Aorta (tissue), 5 donors: ENCODE results near the gene UGT1A5. TPM values are rescaled to one million over a fixed set of nuclear protein-coding genes. Genes with fewer than 3 reads are reported as not detected.

Experiments used
- ATAC-seq: fragments of 200-7000 bp; cut with Tn5 transposase; one replicate; pipeline ENCODE4 v1.9.1; 2022; ENCODE audit warnings: moderate library complexity; ENCODE audit not compliant: low FRiP score
- DNase-seq, 2 donors: peaks; one replicate each; pipeline ENCODE4 v3.0.0-alpha.2; 2020
- H3K27ac ChIP-seq, 2 donors: one replicate each; pipeline ENCODE4 v1.5.1; 2013; ENCODE audit warnings: low read length in 2 of 2, mild to moderate bottlenecking in 2 of 2, moderate library complexity in 2 of 2, control low read depth in 1 of 2, inconsistent platforms in 1 of 2, low read depth in 1 of 2
- H3K27me3 ChIP-seq, 2 donors: one replicate each; pipeline ENCODE4 v1.6.1; 2013; ENCODE audit warnings: control low read depth in 1 of 2, low read length in 1 of 2, mild to moderate bottlenecking in 1 of 2, moderate library complexity in 1 of 2; ENCODE audit not compliant: insufficient read depth in 2 of 2, control insufficient read depth in 1 of 2
- H3K36me3 ChIP-seq, 2 donors: one replicate each; pipeline ENCODE4 v1.6.1; 2013; ENCODE audit warnings: control low read depth in 1 of 2, low read length in 1 of 2, mild to moderate bottlenecking in 1 of 2; ENCODE audit not compliant: insufficient read depth in 2 of 2, control insufficient read depth in 1 of 2
- H3K4me1 ChIP-seq, 2 donors: one replicate each; pipeline ENCODE4 v1.6.1; 2013; ENCODE audit warnings: low read length in 2 of 2, control low read depth in 1 of 2, mild to moderate bottlenecking in 1 of 2, moderate library complexity in 1 of 2; ENCODE audit not compliant: insufficient read depth in 2 of 2, control insufficient read depth in 1 of 2
- H3K4me3 ChIP-seq, 2 donors: one replicate each; pipeline ENCODE4 v1.5.1; 2013; ENCODE audit warnings: low read length in 2 of 2, control low read depth in 1 of 2, mild to moderate bottlenecking in 1 of 2
- H3K9me3 ChIP-seq: one replicate; pipeline ENCODE4 v1.6.1; 2013; ENCODE audit warnings: mild to moderate bottlenecking, low read length; ENCODE audit not compliant: control insufficient read depth
- WGBS, 2 donors: extraction: QIAGEN DNeasy Blood & Tissue Kit; methylation state at CpG; one replicate each; pipeline ENCODE4 v1.1.7; 2013; 5-methylcytosine and 5-hydroxymethylcytosine counted together
- intact Hi-C, 2 donors: fragments of 100-400 bp; cut with DNase I; formaldehyde crosslinking; loops; one replicate each; pipeline versions ENCODE4 v1.14.2 to v1.15.0; 2022
- polyA plus RNA-seq, 2 donors: library from polyadenylated mRNA; stranded (reverse); fragments of 200-250 nt; gene quantifications; one replicate each; pipeline ENCODE4 v1.2.3, GENCODE V29; 2013
- total RNA-seq, 2 donors: library from RNA; stranded (reverse); fragmentation: NEBNext Ultra II Directional; extraction: Animal tissue kit (Norgen Biotek cat#: 25700); gene quantifications; one replicate each; pipeline ENCODE4 v1.2.1, GENCODE V29; 2021
- donor health status: healthy with polysubstance abuse.
- donor health status: Bipolar disorder and iron deficiency.
- donor health status: DM: no; HTN: no; CAD: no.
- donor health status: DM: no; HTN: no; CAD: no.
- donor health status: DM: yes; HTN: yes; CAD: no.

The UGT1A5 gene
- total and polyA plus RNA-seq, 4 donors, result not detected

- ATAC-seq, result no peak
- WGBS, 2 donors, result 91 to 95% methylated on average over 6 of the region's 6 CpGs
Measured at GRCh38 chr2:233775414-233775813, 62.7 kb downstream of the UGT1A5 start.

GRCh38 chr2:233778030-233778429 lies 65.3 kb downstream of the UGT1A5 start, which contains the start of gene MROH2A:
TSS of gene MROH2A (plus strand) at chr2:233778330. CDS start at chr2:233779359, 1,029 bp downstream.
- ATAC-seq, result no peak
- H3K4me1 ChIP-seq, result no peaks in the 10 kb centered on the region
- intact Hi-C loops, result no loop called here
- H3K27me3 ChIP-seq, result no peaks in the 10 kb centered on the region
- no peak within 1 kb of the TSS for H3K4me3 ChIP-seq
- WGBS, 2 donors, result 79 to 82% methylated on average over 2 of the region's 2 CpGs
- H3K9me3 ChIP-seq, result peaks cover 7% of the 10 kb centered on the region
- DNase-seq, result no peak
- no peak within 1 kb of the TSS for H3K27ac ChIP-seq
- no peaks in the 10 kb centered on the region for H3K36me3 ChIP-seq

More at GRCh38 chr2:233775414-233775813, 62.7 kb downstream of the UGT1A5 start:
- no peaks in the 10 kb centered on the region for H3K36me3 ChIP-seq
- no peak overlapping the region for H3K4me3 ChIP-seq
- H3K27me3 ChIP-seq, result no peaks in the 10 kb centered on the region
- intact Hi-C loops, result no loop called here
- no peak for DNase-seq
- peaks cover 7% of the 10 kb centered on the region for H3K9me3 ChIP-seq
- no peak overlapping the region for H3K27ac ChIP-seq
- H3K4me1 ChIP-seq, result no peaks in the 10 kb centered on the region

- Histone ChIP-seq H3K9me3 (peaks cover 7% of the 10 kb centered on the region), H3K27me3 (no peaks in the 10 kb centered on the region), H3K27ac (no peak overlapping the region), H3K4me1 (no peaks in the 10 kb centered on the region), H3K4me3 (no peak overlapping the region), H3K36me3 (no peaks in the 10 kb centered on the region)
- ATAC-seq (no peak), DNase-seq (no peak)
- 85 to 89% methylated on average over 4 of the region's 4 CpGs for WGBS, 2 donors
- intact Hi-C loops, result no loop called here
Measured at GRCh38 chr2:233779722-233780121, 67.0 kb downstream of the UGT1A5 start.

DNA sequence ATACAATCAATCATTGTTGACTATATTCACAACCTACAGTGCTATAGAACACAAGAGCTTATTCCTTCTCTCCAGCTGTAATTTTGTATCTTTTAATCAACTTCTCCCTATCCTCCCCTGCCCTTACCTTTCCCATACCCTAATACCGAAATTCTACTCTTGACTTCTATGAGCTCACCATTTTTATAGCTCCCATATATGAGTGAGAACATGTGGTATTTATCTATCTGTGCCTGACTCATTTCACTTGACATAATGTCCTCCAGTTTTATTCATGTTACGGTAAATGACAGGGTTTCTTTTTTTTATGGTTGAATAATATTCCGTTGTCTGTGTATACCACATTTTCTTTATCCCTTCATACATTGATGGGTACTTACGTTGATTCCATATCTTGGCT lies 68.1 kb downstream of the UGT1A5 start:
- no peaks in the 10 kb centered on the region for H3K4me1 ChIP-seq
- H3K9me3 ChIP-seq, result peaks cover 7% of the 10 kb centered on the region
- ATAC-seq, result no peak
- no peaks in the 10 kb centered on the region for H3K36me3 ChIP-seq
- WGBS, 2 donors, result 88% methylated on average over 4 of the region's 4 CpGs
- DNase-seq, result no peak
- intact Hi-C loops, result no loop called here
- no peak overlapping the region for H3K4me3 ChIP-seq
- H3K27ac ChIP-seq, result no peak overlapping the region
- H3K27me3 ChIP-seq, result no peaks in the 10 kb centered on the region

DNA sequence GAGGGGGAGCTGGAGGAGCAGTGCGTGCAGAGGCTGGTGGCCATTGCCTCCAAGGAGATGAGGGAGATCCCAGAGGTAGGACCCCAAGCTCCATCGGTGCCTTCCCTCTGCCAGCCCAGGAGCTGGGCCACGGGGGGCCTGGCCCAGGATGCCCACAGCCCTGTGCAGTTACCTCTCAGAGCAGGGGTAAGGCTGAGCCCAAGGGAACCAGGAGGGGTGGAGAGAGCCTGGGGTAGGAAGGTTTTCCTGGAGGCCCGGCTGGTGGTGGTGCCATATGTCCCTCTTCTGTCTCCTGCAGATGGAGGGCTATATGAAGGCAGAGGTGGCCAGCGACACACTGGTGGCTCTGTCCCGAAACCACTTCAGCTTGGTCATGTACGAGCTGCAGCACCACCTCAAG lies 76.8 kb downstream of the UGT1A5 start:
- DNase-seq (peak in 1 of 2 donors; percentile 42), ATAC-seq (peak; percentile 30)
- H3K9me3 ChIP-seq, result peaks cover 2% of the 10 kb centered on the region
- no peak overlapping the region for H3K4me3 ChIP-seq
- no peak overlapping the region for H3K27ac ChIP-seq
- no peaks in the 10 kb centered on the region for H3K27me3 ChIP-seq
- WGBS, 2 donors, result 86 to 89% methylated on average over 7 of the region's 7 CpGs
- intact Hi-C loops, result no loop called here
- H3K36me3 ChIP-seq, result no peaks in the 10 kb centered on the region
- no peaks in the 10 kb centered on the region for H3K4me1 ChIP-seq

- DNase-seq (peak in 1 of 2 donors; percentile 53), ATAC-seq (no peak)
- Histone ChIP-seq H3K36me3 (no peaks in the 10 kb centered on the region), H3K27me3 (no peaks in the 10 kb centered on the region), H3K4me3 (no peak overlapping the region), H3K27ac (no peak overlapping the region), H3K4me1 (no peaks in the 10 kb centered on the region), H3K9me3 (no peaks in the 10 kb centered on the region)
- 79 to 82% methylated on average over 18 of the region's 18 CpGs for WGBS, 2 donors
- intact Hi-C loops, result no loop called here
Measured at GRCh38 chr2:233791151-233791882, 78.6 kb downstream of the UGT1A5 start.

DNA sequence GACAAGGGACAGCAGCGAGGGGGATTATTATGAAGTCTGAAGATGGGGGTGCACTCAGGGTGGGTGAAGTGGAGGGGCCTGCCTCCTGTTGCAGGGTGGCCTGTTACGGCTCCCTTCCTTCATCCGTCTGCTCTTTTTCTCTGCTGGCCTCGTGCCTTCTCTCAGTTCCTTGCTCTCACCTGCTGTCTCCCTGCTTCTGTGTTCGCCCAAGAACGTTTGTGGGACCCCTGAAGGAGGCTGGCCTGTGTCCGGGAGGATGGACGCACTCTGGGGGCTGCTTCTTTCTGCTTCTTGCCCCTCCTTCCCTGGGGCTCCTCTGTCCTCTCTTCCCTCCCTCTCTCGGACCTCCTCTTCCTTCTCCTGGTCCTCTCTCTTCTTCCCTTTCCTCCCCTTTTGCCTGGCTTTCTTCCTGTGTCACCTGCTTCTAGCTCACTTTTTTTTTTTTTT lies 79.2 kb downstream of the UGT1A5 start:
- H3K9me3 ChIP-seq, result no peaks in the 10 kb centered on the region
- H3K4me3 ChIP-seq, result no peak overlapping the region
- H3K4me1 ChIP-seq, result no peaks in the 10 kb centered on the region
- no peaks in the 10 kb centered on the region for H3K27me3 ChIP-seq
- DNase-seq (peak in 1 of 2 donors; percentile 43), ATAC-seq (no peak)
- 74 to 80% methylated on average over 9 of the region's 9 CpGs for WGBS, 2 donors
- no peak overlapping the region for H3K27ac ChIP-seq
- intact Hi-C loops, result no loop called here
- H3K36me3 ChIP-seq, result no peaks in the 10 kb centered on the region

DNA sequence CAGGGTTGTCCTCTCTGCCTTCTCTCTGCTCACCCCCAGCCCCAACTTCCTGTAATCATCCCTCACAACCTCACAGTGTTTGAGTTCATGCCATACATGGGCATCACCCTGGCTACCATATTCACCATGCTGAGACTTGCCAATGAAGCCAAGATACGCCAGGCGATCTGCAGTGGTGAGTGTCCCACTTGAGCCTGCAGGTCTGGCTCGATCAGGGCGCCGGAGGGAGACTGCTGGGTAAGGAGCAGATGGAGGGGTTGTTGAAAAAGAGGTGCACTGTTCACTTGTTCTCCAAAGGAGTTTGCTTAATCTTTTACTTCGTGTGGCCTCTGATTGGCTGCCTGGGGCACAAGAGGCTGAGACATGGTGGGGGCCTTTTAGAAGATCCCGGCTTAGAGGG lies 80.0 kb downstream of the UGT1A5 start:
- H3K9me3 ChIP-seq, result no peaks in the 10 kb centered on the region
- no peaks in the 10 kb centered on the region for H3K36me3 ChIP-seq
- H3K4me1 ChIP-seq, result no peaks in the 10 kb centered on the region
- H3K4me3 ChIP-seq, result no peak overlapping the region
- WGBS, 2 donors, result 83 to 90% methylated on average over 7 of the region's 7 CpGs
- no peaks in the 10 kb centered on the region for H3K27me3 ChIP-seq
- DNase-seq (no peak), ATAC-seq (no peak)
- intact Hi-C loops, result no loop called here
- H3K27ac ChIP-seq, result no peak overlapping the region

GRCh38 chr2:233793465-233794127 lies 80.9 kb downstream of the UGT1A5 start:
- H3K4me3 ChIP-seq, result no peak overlapping the region
- no peaks in the 10 kb centered on the region for H3K27me3 ChIP-seq
- intact Hi-C loops, result no loop called here
- 78 to 79% methylated on average over 18 of the region's 18 CpGs for WGBS, 2 donors
- H3K9me3 ChIP-seq, result no peaks in the 10 kb centered on the region
- ATAC-seq, result no peak
- H3K4me1 ChIP-seq, result no peaks in the 10 kb centered on the region
- peak in 1 of 2 donors; percentile 51 for DNase-seq
- no peaks in the 10 kb centered on the region for H3K36me3 ChIP-seq
- no peak overlapping the region for H3K27ac ChIP-seq
